Caki2 (cell line): ENCODE results near the gene KRTAP12-2. TPM values are rescaled to one million over a fixed set of nuclear protein-coding genes. Genes with fewer than 3 reads are reported as not detected.
"Not testable (repeated sequence)": the region's sequence is repeated elsewhere in the genome, so short reads cannot be mapped to it uniquely, and the experiment has no call there.

Experiments used
- DNase-seq: peaks from one replicate; pipeline ENCODE4 v3.0.0-alpha.2; 2015; ENCODE audit warnings: low read depth
- in situ Hi-C: cut with HindIII; loops from 2 replicates; pipeline ENCODE4 v1.10.0; 2016; ENCODE audit warnings: low sequenced_read_pairs, low pct_unique_long_range_greater_than_20kb, mixed read lengths
- total RNA-seq: library from RNA; depleted of rRNA; stranded (reverse); fragments of >200 nt; shearing (Covaris generic); gene quantifications from 2 replicates; pipeline ENCODE4 v1.2.3, GENCODE V29; 2014; ENCODE audit warnings: low replicate concordance

The KRTAP12-2 gene
- total RNA-seq, 1 experiment from 2014 or later: not detected

GRCh38 chr21:44658541-44658910 is 8.2 kb downstream of the KRTAP12-2 start:
- no peak for DNase-seq
- in situ Hi-C loops: no loop called here

- in situ Hi-C loops: no loop called here
- no peak for DNase-seq
Measured at GRCh38 chr21:44657635-44658540, 8.8 kb downstream of the KRTAP12-2 start, which contains the start of gene KRTAP12-3. TSS of gene KRTAP12-3 (plus strand) at chr21:44657932. CDS start at chr21:44657980, 48 bp downstream.

- in situ Hi-C loops: no loop called here
Measured at GRCh38 chr21:44656868-44657267, 9.9 kb downstream of the KRTAP12-2 start.

GRCh38 chr21:44654576-44655175 is 12.1 kb downstream of the KRTAP12-2 start, which contains the start of gene KRTAP12-4:
TSS of gene KRTAP12-4 (minus strand) at chr21:44654659. CDS start at chr21:44654614, 45 bp downstream.
- in situ Hi-C loops: no loop called here
- DNase-seq: no peak

More at GRCh38 chr21:44656868-44657267, 9.9 kb downstream of the KRTAP12-2 start:
- no peak for DNase-seq

GRCh38 chr21:44653656-44654575 is 12.8 kb downstream of the KRTAP12-2 start:
- DNase-seq: no peak
- in situ Hi-C loops: no loop called here

- no peak for DNase-seq
- in situ Hi-C loops: no loop called here
Measured at GRCh38 chr21:44653123-44653522, 13.6 kb downstream of the KRTAP12-2 start.

GRCh38 chr21:44650973-44651675 is 15.6 kb downstream of the KRTAP12-2 start:
- no peak for DNase-seq
- in situ Hi-C loops: no loop called here

GRCh38 chr21:44650265-44650972 is 16.3 kb downstream of the KRTAP12-2 start:
- no peak for DNase-seq
- in situ Hi-C loops: no loop called here

- DNase-seq: no peak
- in situ Hi-C loops: no loop called here
Measured at GRCh38 chr21:44649521-44650100, 17.1 kb downstream of the KRTAP12-2 start.

- no peak for DNase-seq
- in situ Hi-C loops: no loop called here
Measured at GRCh38 chr21:44648557-44649311, 18.0 kb downstream of the KRTAP12-2 start.

GRCh38 chr21:44647222-44647552 is 19.5 kb downstream of the KRTAP12-2 start:
- in situ Hi-C loops: no loop called here
- DNase-seq: no peak

GRCh38 chr21:44646366-44647221 is 20.1 kb downstream of the KRTAP12-2 start, which contains the start of gene KRTAP10-11:
TSS of gene KRTAP10-11 (plus strand) at chr21:44646414. CDS start at chr21:44646459, 45 bp downstream.
- in situ Hi-C loops, DNase-seq: not testable (repeated sequence)

GRCh38 chr21:44644878-44645277 is 21.8 kb downstream of the KRTAP12-2 start:
- DNase-seq: no peak
- in situ Hi-C loops: no loop called here

- in situ Hi-C loops: no loop called here
- DNase-seq: no peak
Measured at GRCh38 chr21:44643741-44644310, 22.9 kb downstream of the KRTAP12-2 start.

GRCh38 chr21:44640761-44641160 is 26.0 kb downstream of the KRTAP12-2 start:
- in situ Hi-C loops: no loop called here

More at GRCh38 chr21:44640761-44641160, 26.0 kb downstream of the KRTAP12-2 start:
- DNase-seq: no peak
